Activated CD8-positive, alpha-beta memory T cell treated with anti-CD3 and anti-CD28 coated beads for 1 hour (primary cell): Measurements from ENCODE around the gene MAGEA6.
"Not testable (repeated sequence)": the region's sequence is repeated elsewhere in the genome, so short reads cannot be mapped to it uniquely, and the experiment has no call there.

ENCODE experiments used
- DNase-seq, 2 donors: peaks; one replicate each; pipeline ENCODE4 v3.0.0-alpha.2; 2020; ENCODE audit warnings: low read depth in 1 of 2; ENCODE audit errors: extremely low read depth in 1 of 2

MAGEA6 gene

GRCh38 chrX:152769549-152770289, at the start of gene MAGEA6:
MAGEA6 (minus strand) TSS chrX:152769689; CDS start chrX:152767650, 2,039 bp downstream.
- DNase-seq: not testable (repeated sequence)

GRCh38 chrX:152819266-152819665, 49.8 kb upstream of the MAGEA6 start:
- no peak for DNase-seq

- no peak for DNase-seq
Observed at GRCh38 chrX:152818356-152818755, 48.9 kb upstream of the MAGEA6 start.

GRCh38 chrX:152817078-152817764, 47.7 kb upstream of the MAGEA6 start:
- no peak for DNase-seq

- DNase-seq: no peak
Observed at GRCh38 chrX:152814048-152814447, 44.6 kb upstream of the MAGEA6 start.

GRCh38 chrX:152813206-152813605, 43.7 kb upstream of the MAGEA6 start:
- no peak for DNase-seq

- DNase-seq: no peak
Observed at GRCh38 chrX:152810403-152810802, 40.9 kb upstream of the MAGEA6 start.

- DNase-seq: no peak
Observed at GRCh38 chrX:152806035-152806434, 36.5 kb upstream of the MAGEA6 start.

GRCh38 chrX:152798945-152799344, 29.5 kb upstream of the MAGEA6 start:
- no peak for DNase-seq

- not testable (repeated sequence) for DNase-seq
Observed at GRCh38 chrX:152787062-152787461, 17.6 kb upstream of the MAGEA6 start.

GRCh38 chrX:152766562-152766961, 2.9 kb downstream of the MAGEA6 start:
- DNase-seq: not testable (repeated sequence)

GRCh38 chrX:152761582-152761981, 7.9 kb downstream of the MAGEA6 start:
- not testable (repeated sequence) for DNase-seq

GRCh38 chrX:152759544-152759943, 9.9 kb downstream of the MAGEA6 start:
- DNase-seq: not testable (repeated sequence)

GRCh38 chrX:152758918-152759317, 10.6 kb downstream of the MAGEA6 start, which contains the start of gene CSAG3:
CSAG3 (plus strand) TSS chrX:152759218.
- not testable (repeated sequence) for DNase-seq

GRCh38 chrX:152754871-152755270, 14.6 kb downstream of the MAGEA6 start:
- DNase-seq: not testable (repeated sequence)

- not testable (repeated sequence) for DNase-seq
Observed at GRCh38 chrX:152753686-152754650, 15.5 kb downstream of the MAGEA6 start, which contains the start of gene MAGEA2. MAGEA2 (minus strand) TSS chrX:152753842; CDS start chrX:152751363, 2,479 bp downstream.

GRCh38 chrX:152738560-152738959, 30.9 kb downstream of the MAGEA6 start:
- DNase-seq: no peak

GRCh38 chrX:152736528-152736927, 33.0 kb downstream of the MAGEA6 start:
- DNase-seq: not testable (repeated sequence)

- no peak for DNase-seq
Observed at GRCh38 chrX:152735860-152736511, 33.5 kb downstream of the MAGEA6 start.

GRCh38 chrX:152735101-152735500, 34.4 kb downstream of the MAGEA6 start:
- DNase-seq: no peak
